Activated CD8-positive, alpha-beta T cell treated with anti-CD3 and anti-CD28 coated beads for 36 hours (primary cell): ENCODE data around the gene CUL9. TPM values are rescaled to one million over a fixed set of nuclear protein-coding genes. Genes with fewer than 3 reads are reported as not detected.

Experiments
- ATAC-seq: fragments of 200-7000 bp; cut with Tn5 transposase; one replicate; pipeline ENCODE4 v1.10.0; 2021; ENCODE audit warnings: mild to moderate bottlenecking, moderate library complexity
- CTCF ChIA-PET: fragments of 350-600 bp; sonication (Branson Sonifier 250); formaldehyde crosslinking; loops from one replicate; lab custom pipeline; 2021; ENCODE audit warnings: antibody characterized with exemption; lab: Charles Lee
- POLR2A ChIA-PET: fragments of 350-600 bp; sonication (Branson Sonifier 250); formaldehyde crosslinking; loops from one replicate; lab custom pipeline; 2021; ENCODE audit warnings: antibody characterized with exemption; lab: Charles Lee
- DNase-seq: peaks from one replicate; pipeline ENCODE4 v3.0.0-alpha.2; 2020
- H3K27ac Mint-ChIP-seq: one replicate; pipeline ENCODE4 v1.8.0; 2021; ENCODE audit warnings: mild to moderate bottlenecking, mixed read lengths
- H3K27me3 Mint-ChIP-seq: one replicate; pipeline ENCODE4 v1.8.0; 2021; ENCODE audit warnings: mixed read lengths
- H3K36me3 Mint-ChIP-seq: one replicate; pipeline ENCODE4 v1.8.0; 2021; ENCODE audit warnings: low read depth, mixed read lengths
- H3K4me1 Mint-ChIP-seq: one replicate; pipeline ENCODE4 v1.8.0; 2021; ENCODE audit warnings: low read depth, mixed read lengths
- H3K4me3 Mint-ChIP-seq: one replicate; pipeline ENCODE4 v1.8.0; 2021; ENCODE audit warnings: mild to moderate bottlenecking, moderate library complexity, mixed read lengths
- H3K9me3 Mint-ChIP-seq: one replicate; pipeline ENCODE4 v1.8.0; 2021; ENCODE audit warnings: mixed read lengths
- CTCF ChIP-seq: fragments of 200-600 bp; IDR thresholded peaks from one replicate; pipeline ENCODE4 v1.8.0; 2022; ENCODE audit warnings: antibody characterized with exemption, mild to moderate bottlenecking
- intact Hi-C: fragments of 100-400 bp; cut with micrococcal nuclease; formaldehyde crosslinking; loops from one replicate; pipeline ENCODE4 v1.10.0; 2022
- total RNA-seq, 2 experiments: library from RNA; stranded (reverse); gene quantifications; one replicate each; pipeline ENCODE4 v1.2.3, GENCODE V29; 2021

The CUL9 gene
- total RNA-seq, 2 experiments from 2014 or later = 38.8 to 43.1 TPM

DNA sequence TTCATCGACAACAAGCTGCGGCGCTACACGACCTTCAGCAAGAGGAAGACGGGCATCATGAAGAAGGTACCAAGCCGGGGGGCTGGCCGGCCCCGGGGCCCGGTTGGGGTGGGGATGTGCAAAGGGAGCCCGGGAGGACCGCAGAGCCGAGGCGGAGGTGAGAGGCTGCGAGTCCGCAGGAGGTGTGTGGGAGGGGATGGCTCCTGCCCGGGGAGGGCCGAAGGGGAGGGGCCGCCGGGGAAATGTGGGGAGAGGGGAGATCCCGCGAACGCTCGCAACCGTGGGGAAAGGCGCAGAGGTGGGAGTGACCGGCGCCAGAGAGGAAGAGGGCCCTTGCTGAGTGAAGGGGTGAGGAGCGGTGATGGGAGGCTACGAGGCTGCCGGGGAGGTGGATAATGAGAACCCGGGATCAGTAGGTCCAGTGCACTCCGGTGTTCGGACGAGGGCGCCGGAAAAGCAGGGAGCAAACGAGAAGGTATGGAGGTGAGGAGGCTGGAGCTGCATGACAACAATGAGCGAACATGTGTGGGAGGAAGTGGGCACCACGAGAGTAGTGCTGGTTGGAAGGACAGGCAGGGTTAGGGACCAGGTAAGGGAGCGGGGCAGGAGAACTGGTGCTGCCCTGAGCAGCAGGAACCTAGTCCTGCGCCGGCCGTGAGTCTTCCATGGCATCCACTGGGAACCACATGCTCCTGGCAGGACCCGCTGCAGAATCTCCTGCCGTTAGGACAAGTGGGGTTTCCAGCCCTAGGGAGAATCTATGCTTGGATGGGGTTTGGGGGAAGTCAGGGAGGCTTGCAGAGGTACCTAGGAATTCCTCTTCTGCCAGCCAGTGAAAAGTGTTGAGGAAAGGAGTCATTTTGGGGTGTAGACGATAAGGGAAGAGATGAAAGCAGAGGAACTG, 9.6 kb upstream of the CUL9 start:
- peak overlapping the region; percentile 90 for H3K27ac Mint-ChIP-seq
- intact Hi-C loops = loop anchor here (5.0 kb wide), 1 partner anchor 55 kb away; the partner anchor contains the start of gene DNPH1
- H3K4me1 Mint-ChIP-seq = peaks cover 38% of the 10 kb centered on the region
- no peak for TF ChIP-seq CTCF
- H3K4me3 Mint-ChIP-seq = peak overlapping the region; percentile 93
- POLR2A ChIA-PET = interaction anchor here (0.6 to 1.9 kb wide), 8 partner anchors 8 to 308 kb away, joined by 3 to 8 read pairs (median 4); partner anchors contain the start of genes CUL7, CUL9, DNPH1 and PPP2R5D
- CTCF ChIA-PET = interaction anchor here (0.6 to 1.7 kb wide), 7 partner anchors 8 to 481 kb away, joined by 3 to 5 read pairs (median 4); partner anchors contain the start of gene PPP2R5D
- peak; percentile 65 for DNase-seq
- H3K9me3 Mint-ChIP-seq = no peaks in the 10 kb centered on the region
- H3K27me3 Mint-ChIP-seq = no peaks in the 10 kb centered on the region
- ATAC-seq = no peak
- peaks cover 29% of the 10 kb centered on the region for H3K36me3 Mint-ChIP-seq

GRCh38 chr6:43173591-43174262, 8.3 kb upstream of the CUL9 start:
- ATAC-seq (no peak), DNase-seq (peak; percentile 31)
- Mint-ChIP-seq H3K4me3 (peak overlapping the region; percentile 93), H3K27ac (peak overlapping the region; percentile 90), H3K27me3 (no peaks in the 10 kb centered on the region), H3K4me1 (peaks cover 38% of the 10 kb centered on the region), H3K9me3 (no peaks in the 10 kb centered on the region), H3K36me3 (peaks cover 38% of the 10 kb centered on the region)
- CTCF ChIA-PET = interaction anchor here (1.4 to 2.7 kb wide), 3 partner anchors 9 to 56 kb away, joined by 4 to 9 read pairs (median 9); partner anchors contain the start of gene DNPH1
- POLR2A ChIA-PET = interaction anchor here (0.8 to 3.4 kb wide), 6 partner anchors 8 to 194 kb away, joined by 3 to 13 read pairs (median 5); partner anchors contain the start of genes CUL9, DNPH1 and PEX6
- no peak for TF ChIP-seq CTCF
- intact Hi-C loops = loop anchor here (5.0 kb wide), 1 partner anchor 54 kb away; the partner anchor contains the start of gene DNPH1

GRCh38 chr6:43174263-43175112, 7.5 kb upstream of the CUL9 start:
- no peaks in the 10 kb centered on the region for H3K9me3 Mint-ChIP-seq
- H3K4me3 Mint-ChIP-seq = peak overlapping the region; percentile 93
- H3K4me1 Mint-ChIP-seq = peaks cover 38% of the 10 kb centered on the region
- CTCF ChIA-PET = interaction anchor here (1.8 to 2.7 kb wide), 2 partner anchors 31 to 55 kb away, joined by 9 read pairs; partner anchors contain the start of gene DNPH1
- no peaks in the 10 kb centered on the region for H3K27me3 Mint-ChIP-seq
- peak; percentile 98 for DNase-seq
- no peak for TF ChIP-seq CTCF
- peaks cover 44% of the 10 kb centered on the region for H3K36me3 Mint-ChIP-seq
- ATAC-seq = peak; percentile 78
- POLR2A ChIA-PET = interaction anchor here (0.7 to 3.4 kb wide), 8 partner anchors 10 to 195 kb away, joined by 3 to 13 read pairs (median 3); partner anchors contain the start of genes DNPH1 and PEX6
- intact Hi-C loops = loop anchor here (5.0 kb wide), 1 partner anchor 53 kb away; the partner anchor contains the start of gene DNPH1
- H3K27ac Mint-ChIP-seq = peak overlapping the region; percentile 83

- no peak for ATAC-seq
- Mint-ChIP-seq H3K4me3 (no peak overlapping the region), H3K27me3 (no peaks in the 10 kb centered on the region), H3K9me3 (no peaks in the 10 kb centered on the region), H3K36me3 (peaks cover 44% of the 10 kb centered on the region), H3K27ac (peak overlapping the region; percentile 57), H3K4me1 (peaks cover 33% of the 10 kb centered on the region)
- ChIA-PET CTCF (interaction anchor here (1.4 to 2.7 kb wide), 3 partner anchors 10 to 54 kb away, joined by 3 to 9 read pairs (median 9); partner anchors contain the start of gene DNPH1), POLR2A (interaction anchor here (1.2 to 3.4 kb wide), 3 partner anchors 12 to 196 kb away, joined by 3 to 13 read pairs (median 4); partner anchors contain the start of gene PEX6)
- TF ChIP-seq CTCF = no peak
- intact Hi-C loops = no loop called here
- DNase-seq = no peak
Measured at GRCh38 chr6:43175676-43176422, 6.1 kb upstream of the CUL9 start.
